HG02970 (cell line): ENCODE measurements around the gene POLR2F.
"Not testable (repeated sequence)": the region's sequence is repeated elsewhere in the genome, so short reads cannot be mapped to it uniquely, and the experiment has no call there.

Experiments
- ATAC-seq: cut with Tn5 transposase; IDR thresholded peaks from one replicate; pipeline ENCODE4 v1.9.1; 2021; ENCODE audit warnings: mild to moderate bottlenecking, moderate library complexity, moderate number of reproducible peaks; ENCODE audit not compliant: unreplicated experiment, low FRiP score

The POLR2F gene

DNA sequence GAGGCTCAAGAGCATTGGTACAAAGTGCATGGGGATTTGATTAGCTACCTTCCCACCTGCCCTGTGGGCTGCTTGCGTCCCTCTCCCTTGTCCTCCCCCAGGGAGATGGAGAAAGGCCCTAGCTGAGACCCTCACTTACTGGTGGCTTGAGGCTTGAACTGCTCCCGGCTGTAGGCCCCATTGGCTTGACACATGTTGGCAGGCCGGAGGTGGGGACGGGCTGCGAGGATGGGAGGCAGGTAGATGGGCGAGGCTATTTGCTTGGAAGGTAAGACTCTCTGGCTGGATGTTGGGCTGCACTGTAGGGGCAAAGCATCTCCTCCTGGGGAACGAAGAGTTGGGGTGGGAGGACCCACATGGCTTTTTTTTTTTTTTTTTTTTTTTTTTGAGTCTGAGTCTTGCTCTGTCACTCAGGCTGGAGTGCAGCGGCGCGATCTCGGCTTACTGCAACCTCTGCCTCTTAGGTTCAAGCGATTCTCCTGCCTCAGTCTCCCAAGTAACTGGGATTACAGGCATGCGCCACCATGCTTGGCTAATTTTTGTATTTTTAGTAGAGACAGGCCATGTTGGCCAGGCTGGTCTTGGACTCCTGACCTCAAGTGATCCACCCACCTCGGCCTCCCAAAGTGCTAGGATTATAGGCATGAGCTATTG lies 6.2 kb upstream of the POLR2F start:
- ATAC-seq, result not testable (repeated sequence)

DNA sequence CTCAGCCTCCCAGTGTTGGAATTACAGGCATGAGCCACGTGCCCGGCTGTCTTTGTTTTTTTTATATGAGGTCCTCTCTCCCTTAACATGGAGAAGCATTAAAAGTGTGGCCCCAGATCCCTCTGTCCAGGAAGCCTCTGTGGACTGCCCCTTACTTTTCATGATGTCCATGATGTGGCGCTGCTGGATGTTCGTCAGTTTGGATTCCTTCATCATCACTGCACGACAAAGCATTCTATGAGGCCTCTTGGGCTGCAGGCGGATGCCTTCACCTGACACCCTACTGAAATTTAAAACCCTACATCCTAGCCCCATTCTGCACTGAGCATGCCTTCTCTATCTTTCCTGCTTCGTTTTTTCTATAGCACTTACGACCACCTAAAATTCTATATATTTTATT lies 2.2 kb upstream of the POLR2F start:
- ATAC-seq, result no peak

GRCh38 chr22:37952629-37953028 lies 870 bp upstream of the POLR2F start:
- not testable (repeated sequence) for ATAC-seq

GRCh38 chr22:37953062-37953436 lies 450 bp upstream of the POLR2F start:
- no peak for ATAC-seq

- no peak for ATAC-seq
Measured at GRCh38 chr22:37954686-37955085, 1.2 kb downstream of the POLR2F start.

DNA sequence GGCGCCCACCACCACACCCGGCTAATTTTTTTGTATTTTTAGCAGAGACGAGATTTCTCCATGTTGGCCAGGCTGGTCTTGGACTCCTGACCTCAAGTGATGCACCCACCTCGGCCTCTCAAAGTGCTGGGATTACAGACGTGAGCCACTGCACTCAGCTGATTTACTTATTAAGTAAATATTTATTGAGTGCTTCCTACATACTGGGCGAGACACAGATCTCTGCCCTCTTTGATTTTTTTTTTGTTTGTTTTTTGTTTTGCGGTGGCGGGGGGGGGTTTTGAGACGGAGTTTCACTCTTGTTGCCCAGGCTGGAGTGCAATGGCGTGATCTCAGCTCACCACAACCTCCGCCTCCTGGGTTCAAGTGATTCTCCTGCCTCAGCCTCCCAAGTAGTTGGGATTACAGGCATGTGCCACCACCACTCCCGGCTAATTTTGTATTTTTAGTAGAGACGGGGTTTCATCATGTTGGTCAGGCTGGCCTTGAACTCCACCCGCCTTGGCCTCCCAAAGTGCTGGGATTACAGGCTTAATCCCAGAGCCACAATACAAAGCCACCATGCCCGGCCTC lies 2.4 kb downstream of the POLR2F start:
- ATAC-seq, result not testable (repeated sequence)

- no peak for ATAC-seq
Measured at GRCh38 chr22:37957232-37957631, 3.7 kb downstream of the POLR2F start.

DNA sequence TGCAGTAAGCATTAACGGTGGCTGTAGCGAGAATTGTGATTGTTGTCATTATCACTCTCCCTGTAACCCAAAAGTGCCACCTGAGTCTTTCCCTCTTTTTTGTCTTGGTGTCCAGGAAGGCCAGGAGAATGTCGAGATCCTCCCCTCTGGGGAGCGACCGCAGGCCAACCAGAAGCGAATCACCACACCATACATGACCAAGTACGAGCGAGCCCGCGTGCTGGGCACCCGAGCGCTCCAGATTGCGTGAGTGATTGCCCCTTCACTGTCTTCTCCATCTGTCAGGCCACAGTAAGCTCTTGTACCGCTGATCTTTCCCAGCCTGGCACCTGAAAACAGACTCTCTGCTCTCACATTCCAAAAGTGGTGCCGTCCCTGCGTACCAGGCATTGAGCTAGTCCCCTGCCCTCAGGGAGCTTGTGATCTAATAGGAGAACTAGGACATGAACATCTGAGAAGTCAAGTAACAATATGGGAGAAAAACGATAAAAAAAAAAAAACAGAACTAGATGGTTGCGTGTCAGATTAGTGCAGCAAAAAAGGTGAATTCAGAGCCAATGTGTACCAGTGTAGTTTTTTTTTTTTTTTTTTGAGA lies 5.8 kb downstream of the POLR2F start:
- no peak for ATAC-seq

- no peak for ATAC-seq
Measured at GRCh38 chr22:37961062-37961461, 7.6 kb downstream of the POLR2F start.

- no peak for ATAC-seq
Measured at GRCh38 chr22:37965940-37966664, 12.6 kb downstream of the POLR2F start.

DNA sequence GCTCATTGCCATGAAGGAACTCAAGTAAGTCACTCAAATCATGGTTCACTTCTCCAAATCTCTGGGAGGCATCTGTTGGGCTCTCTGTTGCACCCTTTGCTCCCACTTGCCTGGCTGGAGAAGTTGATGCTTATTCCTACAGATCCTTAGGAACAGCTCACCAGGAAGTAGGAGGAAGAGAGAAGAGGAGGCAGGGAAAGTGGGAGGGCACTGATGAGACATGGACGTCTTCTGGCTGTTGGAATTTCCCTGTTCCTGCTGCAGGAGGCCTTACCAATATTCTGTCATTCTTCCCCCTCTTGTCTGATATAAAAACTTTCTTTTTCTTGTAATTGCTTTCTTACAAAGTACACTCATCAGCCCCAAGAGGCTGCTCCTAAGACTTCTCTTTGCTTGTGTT lies 13.6 kb downstream of the POLR2F start:
- no peak for ATAC-seq

DNA sequence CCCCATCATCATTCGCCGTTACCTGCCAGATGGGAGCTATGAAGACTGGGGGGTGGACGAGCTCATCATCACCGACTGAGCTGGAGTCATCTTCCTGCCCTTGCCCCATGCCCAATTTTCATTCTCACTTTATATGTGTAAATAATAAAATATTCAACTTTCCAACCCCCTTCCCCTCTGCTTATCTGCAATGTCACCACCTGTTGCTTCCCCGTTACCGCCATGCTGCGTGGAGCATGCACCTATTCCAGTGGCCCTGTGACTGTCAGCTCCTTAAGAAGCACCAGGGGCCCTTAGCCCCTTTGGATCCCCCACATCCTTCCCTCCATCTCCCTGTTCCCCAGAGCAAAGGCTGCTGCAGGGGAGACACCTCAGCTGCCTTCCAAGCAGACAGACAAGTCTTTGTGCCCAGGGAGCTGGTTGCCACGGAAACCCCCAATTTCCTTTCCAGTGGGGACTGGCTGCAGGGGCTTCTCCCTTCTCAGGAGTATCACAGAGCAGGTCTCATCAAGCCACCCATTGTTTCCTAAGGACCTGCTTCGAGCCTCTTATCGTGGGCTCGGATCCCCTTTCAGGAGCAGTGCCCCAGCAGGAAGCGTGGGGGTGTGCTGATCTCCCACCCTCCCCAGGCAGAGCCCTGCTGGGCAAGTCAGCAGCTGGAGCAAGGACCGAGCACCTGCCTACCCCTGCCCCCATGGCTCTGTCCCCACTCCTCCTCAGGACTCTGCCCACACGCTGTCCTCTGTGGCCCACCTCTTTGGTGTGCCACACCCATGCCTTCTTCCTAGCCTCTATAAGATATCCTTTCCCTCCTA lies 14.3 kb downstream of the POLR2F start:
- no peak for ATAC-seq

DNA sequence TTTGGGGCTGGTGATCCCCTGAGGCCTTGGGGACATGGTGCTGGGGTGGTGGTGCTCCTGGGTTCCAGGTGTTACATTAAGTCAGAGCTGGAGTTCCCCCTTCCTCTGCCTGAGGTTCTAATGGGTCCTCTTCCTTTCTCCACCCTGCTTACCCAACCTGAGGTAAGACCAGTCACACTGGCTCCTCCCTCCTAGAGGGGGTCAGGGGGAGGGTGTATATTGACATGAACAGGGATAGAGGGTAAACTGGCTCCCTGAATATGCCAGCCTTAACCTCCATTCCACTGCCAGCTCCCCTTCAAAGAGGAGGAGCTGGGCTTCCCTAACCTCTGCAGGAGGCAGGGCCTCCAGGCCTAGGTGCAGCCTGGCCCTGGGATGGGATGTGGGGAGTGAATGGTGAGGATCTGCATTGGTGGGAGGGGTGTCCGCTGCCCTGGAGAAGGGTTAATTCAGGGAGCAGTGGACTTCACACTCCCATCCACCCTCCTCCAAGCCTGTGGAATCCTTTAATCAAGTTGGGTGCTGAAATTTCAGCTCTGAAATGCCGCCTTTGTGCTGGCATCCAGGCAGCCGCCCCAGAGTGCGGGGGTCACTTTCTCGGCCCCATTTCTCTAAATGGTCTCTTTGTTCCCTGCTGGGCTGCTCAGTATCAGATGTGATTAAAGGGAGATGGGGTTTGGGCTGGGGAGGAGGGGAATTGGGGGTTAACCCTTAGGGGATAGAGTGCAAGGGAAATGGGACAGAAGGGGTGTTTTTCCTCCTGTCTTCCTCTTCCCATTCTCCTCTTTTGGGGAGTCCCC lies 15.2 kb downstream of the POLR2F start:
- ATAC-seq, result no peak

- ATAC-seq, result no peak
Measured at GRCh38 chr22:37970864-37971263, 17.4 kb downstream of the POLR2F start.

GRCh38 chr22:37971475-37972434 lies 18.3 kb downstream of the POLR2F start:
- no peak for ATAC-seq

GRCh38 chr22:37972527-37972926 lies 19.0 kb downstream of the POLR2F start:
- no peak for ATAC-seq

GRCh38 chr22:37973271-37974170 lies 20.0 kb downstream of the POLR2F start:
- no peak for ATAC-seq

DNA sequence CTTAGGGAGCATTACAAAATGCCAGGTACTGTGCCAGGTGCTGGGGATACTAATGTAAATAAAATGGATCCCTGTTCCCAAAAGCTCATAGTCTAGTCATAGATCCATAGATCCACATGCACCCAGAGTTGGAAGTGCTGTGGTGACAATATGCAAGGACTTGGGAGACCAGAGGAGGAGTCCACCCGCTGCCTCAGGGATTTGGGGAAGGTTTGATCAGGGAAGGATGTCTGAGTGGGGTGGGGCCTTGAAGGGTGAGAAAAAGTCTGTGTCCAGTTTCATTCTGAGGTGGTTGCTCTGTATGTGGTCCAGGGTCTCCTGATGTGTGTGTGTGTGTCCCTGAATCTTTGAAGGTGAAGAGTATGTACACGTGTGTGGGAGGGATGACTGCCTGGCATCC lies 21.7 kb downstream of the POLR2F start:
- ATAC-seq, result no peak
